Fibroblast of lung (primary cell): Measurements from ENCODE around the gene GEN1. TPM values are rescaled to one million over a fixed set of nuclear protein-coding genes. Genes with fewer than 3 reads are reported as not detected.

Experiments
- DNase-seq, 2 donors: peaks; one replicate each; pipeline versions ENCODE4 v3.0.0 to v3.0.0-alpha.2; 2010; ENCODE audit warnings: low read depth in 2 of 2
- H2AFZ ChIP-seq: 2 replicates; pipeline ENCODE4 v1.5.1; 2012; ENCODE audit warnings: low read length, control low read depth, inconsistent platforms
- H3K27ac ChIP-seq: 2 replicates; pipeline ENCODE4 v1.5.1; 2011; ENCODE audit warnings: low read length, control low read depth; ENCODE audit not compliant: insufficient read depth
- H3K27me3 ChIP-seq: 2 replicates; pipeline ENCODE4 v1.5.1; 2011; ENCODE audit warnings: mild to moderate bottlenecking, low read length; ENCODE audit not compliant: control insufficient read depth, insufficient read depth
- H3K36me3 ChIP-seq: 2 replicates; pipeline ENCODE4 v1.5.1; 2011; ENCODE audit warnings: low read length; ENCODE audit not compliant: control insufficient read depth, insufficient read depth
- H3K4me1 ChIP-seq: 2 replicates; pipeline ENCODE4 v1.5.1; 2011; ENCODE audit warnings: low read length; ENCODE audit not compliant: control insufficient read depth, insufficient read depth; ENCODE audit errors: extremely low read depth
- H3K4me2 ChIP-seq: 2 replicates; pipeline ENCODE4 v1.5.1; 2011; ENCODE audit warnings: low read length, control low read depth; ENCODE audit not compliant: insufficient read depth; ENCODE audit errors: extremely low read depth
- H3K4me3 ChIP-seq, 4 experiments: fragments of 200-600 bp in 1 of 4; sonication (generic) in 1 of 4; replicated peaks in 1 of 4; 2 replicates each; pipeline ENCODE4 v1.5.1; 2011 to 2016; ENCODE audit warnings: low read length in 4 of 4, low read depth in 3 of 4, mild to moderate bottlenecking in 3 of 4, control low read depth in 2 of 4, inconsistent platforms in 1 of 4, mixed read lengths in 1 of 4; ENCODE audit not compliant: insufficient read depth in 1 of 4; ENCODE audit errors: control extremely low read depth in 1 of 4
- H3K79me2 ChIP-seq: 2 replicates; pipeline ENCODE4 v1.5.1; 2012; ENCODE audit warnings: mild to moderate bottlenecking, low read length, inconsistent platforms; ENCODE audit not compliant: control insufficient read depth, insufficient read depth
- H3K9ac ChIP-seq: 2 replicates; pipeline ENCODE4 v1.5.1; 2011; ENCODE audit warnings: mild to moderate bottlenecking, low read length, control low read depth; ENCODE audit not compliant: insufficient read depth
- H3K9me3 ChIP-seq: 2 replicates; pipeline ENCODE4 v1.5.1; 2012; ENCODE audit warnings: low read depth, low read length; ENCODE audit not compliant: control insufficient read depth, insufficient read depth
- H4K20me1 ChIP-seq: 2 replicates; pipeline ENCODE4 v1.5.1; 2011; ENCODE audit warnings: low read length; ENCODE audit not compliant: control insufficient read depth, insufficient read depth; ENCODE audit errors: extremely low read depth
- EZH2 ChIP-seq: IDR thresholded peaks from 2 replicates; pipeline ENCODE4 v1.5.1; 2012; ENCODE audit warnings: low read length, control low read depth, mild to moderate bottlenecking; ENCODE audit errors: missing control alignments
- polyA plus RNA-seq, 2 donors: library from polyadenylated mRNA; depleted of rRNA in 1 of 2; stranded (reverse) in 1 of 2; unstranded in 1 of 2; fragments of >200 nt; gene quantifications; 2 replicates each; pipeline ENCODE4 v1.2.1, GENCODE V29; 2011 to 2012; ENCODE audit warnings: missing spikeins in 1 of 2
- total RNA-seq: library from RNA; depleted of rRNA; stranded (reverse); fragments of >200 nt; gene quantifications from 2 replicates; pipeline ENCODE4 v1.2.1, GENCODE V29; 2014
- TF ChIP-seq, protein P1 (sequence below), 2 donors: IDR thresholded peaks in 1 of 2; conservative IDR thresholded peaks in 1 of 2; 1 replicate in 1 of 2; 2 replicates in 1 of 2; pipeline ENCODE4 v1.5.1; 2011 to 2012; ENCODE audit warnings: low read length in 2 of 2, control low read depth in 1 of 2, inconsistent platforms in 1 of 2, low read depth in 1 of 2, mild to moderate bottlenecking in 1 of 2

Gene GEN1
- total and polyA plus RNA-seq, 2 donors (not counting 1 experiment from before 2014, with no cell fraction given), result 5.0 to 5.6 TPM

DNA sequence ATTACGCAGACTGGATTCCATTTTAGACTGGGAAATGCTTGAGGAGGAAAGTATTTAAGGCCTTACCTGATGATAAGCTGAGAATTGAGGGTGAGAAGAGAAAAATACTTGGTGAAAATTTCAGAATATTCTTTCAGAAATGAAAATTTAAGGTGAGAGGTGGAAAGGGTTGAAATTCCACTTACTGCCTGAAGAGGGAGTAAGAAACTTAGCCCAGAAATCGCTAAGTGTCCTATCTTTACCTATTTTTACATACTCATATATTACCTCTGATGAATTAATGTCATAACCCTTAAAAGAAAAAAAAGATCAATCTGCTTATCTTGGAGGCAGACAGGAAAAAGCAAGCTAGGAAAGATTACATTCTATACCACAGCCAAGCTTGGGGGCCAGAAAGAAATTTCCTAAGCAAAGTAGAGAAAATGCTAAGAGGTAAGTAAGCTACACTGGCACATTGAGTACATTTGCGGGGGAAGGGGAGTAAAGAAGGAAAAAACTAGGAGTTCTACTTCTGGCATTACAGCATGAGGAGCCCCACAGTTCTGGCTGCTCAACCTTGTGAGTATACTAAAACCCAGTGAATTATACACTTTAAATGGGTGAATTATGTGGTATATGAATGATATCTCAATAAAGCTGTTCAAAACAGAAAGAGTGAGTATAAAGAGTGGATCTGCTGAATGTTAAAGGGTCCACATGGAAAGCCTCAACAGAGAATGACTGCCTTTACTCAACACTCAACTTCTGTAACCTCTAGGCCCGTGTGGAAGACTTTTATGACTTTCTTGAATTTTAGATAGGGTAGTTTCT, 34.2 kb upstream of the GEN1 start:
- H3K4me2 ChIP-seq, result no peak overlapping the region
- H2AFZ ChIP-seq, result no peak overlapping the region
- no peak overlapping the region for H3K4me3 ChIP-seq
- TF ChIP-seq, protein P1, sequence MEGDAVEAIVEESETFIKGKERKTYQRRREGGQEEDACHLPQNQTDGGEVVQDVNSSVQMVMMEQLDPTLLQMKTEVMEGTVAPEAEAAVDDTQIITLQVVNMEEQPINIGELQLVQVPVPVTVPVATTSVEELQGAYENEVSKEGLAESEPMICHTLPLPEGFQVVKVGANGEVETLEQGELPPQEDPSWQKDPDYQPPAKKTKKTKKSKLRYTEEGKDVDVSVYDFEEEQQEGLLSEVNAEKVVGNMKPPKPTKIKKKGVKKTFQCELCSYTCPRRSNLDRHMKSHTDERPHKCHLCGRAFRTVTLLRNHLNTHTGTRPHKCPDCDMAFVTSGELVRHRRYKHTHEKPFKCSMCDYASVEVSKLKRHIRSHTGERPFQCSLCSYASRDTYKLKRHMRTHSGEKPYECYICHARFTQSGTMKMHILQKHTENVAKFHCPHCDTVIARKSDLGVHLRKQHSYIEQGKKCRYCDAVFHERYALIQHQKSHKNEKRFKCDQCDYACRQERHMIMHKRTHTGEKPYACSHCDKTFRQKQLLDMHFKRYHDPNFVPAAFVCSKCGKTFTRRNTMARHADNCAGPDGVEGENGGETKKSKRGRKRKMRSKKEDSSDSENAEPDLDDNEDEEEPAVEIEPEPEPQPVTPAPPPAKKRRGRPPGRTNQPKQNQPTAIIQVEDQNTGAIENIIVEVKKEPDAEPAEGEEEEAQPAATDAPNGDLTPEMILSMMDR (conservative IDR thresholded peaks at IDR 0.05 in 1 of 2, IDR thresholded peaks at IDR 0.05 in 1 of 2; ENCODE audit: low read depth in 1 of 2, low read length in 2 of 2), result peak; percentile 80 to 87
- TF ChIP-seq EZH2, result no peak
- no peaks in the 10 kb centered on the region for H3K79me2 ChIP-seq
- no peak overlapping the region for H3K27ac ChIP-seq
- H3K4me1 ChIP-seq, result no peaks in the 10 kb centered on the region
- H3K9ac ChIP-seq, result no peak overlapping the region
- DNase-seq, result peak in 1 of 2 donors; percentile 38
- H4K20me1 ChIP-seq, result no peaks in the 10 kb centered on the region
- H3K36me3 ChIP-seq, result peaks cover 5% of the 10 kb centered on the region
- no peaks in the 10 kb centered on the region for H3K27me3 ChIP-seq
- no peaks in the 10 kb centered on the region for H3K9me3 ChIP-seq

DNA sequence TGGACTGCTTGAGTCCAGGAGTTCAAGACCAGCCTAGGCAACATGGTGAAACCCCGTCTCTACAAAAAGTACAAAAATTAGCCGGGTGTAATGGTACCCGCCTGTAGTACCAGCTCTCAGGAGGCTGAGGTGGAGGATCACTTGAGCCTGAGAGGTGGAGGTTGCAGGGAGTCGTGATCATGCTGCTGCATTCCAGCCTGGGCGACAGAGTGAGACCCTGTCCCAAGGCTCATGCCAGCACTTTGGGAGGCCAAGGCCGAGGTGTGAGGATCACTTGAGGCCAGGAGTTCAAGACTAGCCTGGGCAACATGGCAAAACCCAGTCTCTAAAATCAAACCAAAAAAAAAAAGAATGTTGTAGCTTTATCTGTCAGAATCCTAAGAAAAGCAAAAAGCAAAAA, 25.7 kb upstream of the GEN1 start:
- Histone ChIP-seq H4K20me1 (no peaks in the 10 kb centered on the region), H3K79me2 (no peaks in the 10 kb centered on the region), H2AFZ (no peak overlapping the region), H3K4me2 (no peak overlapping the region), H3K4me3 (no peak overlapping the region), H3K27me3 (no peaks in the 10 kb centered on the region), H3K36me3 (peaks cover 2% of the 10 kb centered on the region), H3K4me1 (no peaks in the 10 kb centered on the region), H3K27ac (no peak overlapping the region), H3K9ac (no peak overlapping the region), H3K9me3 (no peaks in the 10 kb centered on the region)
- TF ChIP-seq EZH2, result no peak
- TF ChIP-seq, protein P1 (conservative IDR thresholded peaks at IDR 0.05 in 1 of 2, IDR thresholded peaks at IDR 0.05 in 1 of 2; ENCODE audit: low read depth in 1 of 2, low read length in 2 of 2), result no peak
- no peak for DNase-seq

DNA sequence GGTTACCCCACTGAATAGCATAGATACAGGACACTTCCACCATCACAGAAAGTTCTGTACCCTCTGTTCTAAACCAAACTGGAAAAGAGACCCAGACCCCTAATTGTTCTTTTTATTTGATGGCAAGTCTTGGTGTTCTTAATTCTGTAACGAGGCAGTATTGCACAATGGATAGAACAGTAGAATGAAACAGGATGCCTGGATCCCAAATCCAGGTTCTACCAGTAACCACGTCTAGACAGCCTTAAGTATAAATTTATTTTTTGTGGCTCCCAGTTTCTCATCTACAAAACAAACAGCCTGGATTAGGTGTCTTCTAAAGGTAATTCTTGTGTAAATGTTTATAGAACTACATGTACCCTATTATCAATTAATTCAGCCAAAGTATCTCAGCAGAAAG, 24.1 kb upstream of the GEN1 start:
- Histone ChIP-seq H2AFZ (no peak overlapping the region), H3K79me2 (no peaks in the 10 kb centered on the region), H3K4me1 (no peaks in the 10 kb centered on the region), H3K27me3 (no peaks in the 10 kb centered on the region), H3K36me3 (peaks cover 2% of the 10 kb centered on the region), H3K9me3 (no peaks in the 10 kb centered on the region), H3K27ac (no peak overlapping the region), H3K4me2 (no peak overlapping the region), H3K9ac (no peak overlapping the region), H4K20me1 (no peaks in the 10 kb centered on the region), H3K4me3 (no peak overlapping the region)
- TF ChIP-seq EZH2, result no peak
- no peak for DNase-seq
